ENCODE results near the gene ADAMTS2. TPM values are rescaled to one million over a fixed set of nuclear protein-coding genes. Genes with fewer than 3 reads are reported as not detected.

ADAMTS2 gene
- total RNA-seq, 1 donor from 2014 or later: 18.8 TPM

GRCh38 chr5:179205277-179205676, 140.0 kb downstream of the ADAMTS2 start:
- no peak overlapping the region for H3K27ac ChIP-seq (ENCODE audit: low read depth, low read length)
- H3K4me1 ChIP-seq (ENCODE audit: insufficient read depth, low read length): no peaks in the 10 kb centered on the region
- Mint-ChIP-seq H3K27me3 (ENCODE audit: low read depth, unreplicated experiment) (peaks cover 4% of the 10 kb centered on the region), H3K4me1 (ENCODE audit: low read depth, unreplicated experiment) (peaks cover 9% of the 10 kb centered on the region), H3K4me3 (ENCODE audit: unreplicated experiment) (no peak overlapping the region), H3K27ac (ENCODE audit: unreplicated experiment) (no peak overlapping the region), H3K9me3 (ENCODE audit: unreplicated experiment) (no peaks in the 10 kb centered on the region), H3K36me3 (ENCODE audit: low read depth, unreplicated experiment) (no peaks in the 10 kb centered on the region)
- FAIRE-seq (no peak), DNase-seq (ENCODE audit: low read depth) (no peak)
- no peaks in the 10 kb centered on the region for H3K27me3 ChIP-seq (ENCODE audit: insufficient read depth, low read length)
- H3K36me3 ChIP-seq (ENCODE audit: insufficient read depth, low read length): no peaks in the 10 kb centered on the region
- no peaks in the 10 kb centered on the region for H3K9me3 ChIP-seq (ENCODE audit: insufficient read depth, low read depth, low read length)
- H3K4me3 ChIP-seq (ENCODE audit: insufficient read depth, low read depth, low read length): no peak overlapping the region
- H3K9ac ChIP-seq (ENCODE audit: low read length): no peak overlapping the region
- no peaks in the 10 kb centered on the region for H3K79me2 ChIP-seq (ENCODE audit: insufficient read depth, low read length)
- no peak for TF ChIP-seq EZH2 (IDR thresholded peaks at IDR 0.05; ENCODE audit: insufficient read depth, low read length)
- TF ChIP-seq, protein P1, sequence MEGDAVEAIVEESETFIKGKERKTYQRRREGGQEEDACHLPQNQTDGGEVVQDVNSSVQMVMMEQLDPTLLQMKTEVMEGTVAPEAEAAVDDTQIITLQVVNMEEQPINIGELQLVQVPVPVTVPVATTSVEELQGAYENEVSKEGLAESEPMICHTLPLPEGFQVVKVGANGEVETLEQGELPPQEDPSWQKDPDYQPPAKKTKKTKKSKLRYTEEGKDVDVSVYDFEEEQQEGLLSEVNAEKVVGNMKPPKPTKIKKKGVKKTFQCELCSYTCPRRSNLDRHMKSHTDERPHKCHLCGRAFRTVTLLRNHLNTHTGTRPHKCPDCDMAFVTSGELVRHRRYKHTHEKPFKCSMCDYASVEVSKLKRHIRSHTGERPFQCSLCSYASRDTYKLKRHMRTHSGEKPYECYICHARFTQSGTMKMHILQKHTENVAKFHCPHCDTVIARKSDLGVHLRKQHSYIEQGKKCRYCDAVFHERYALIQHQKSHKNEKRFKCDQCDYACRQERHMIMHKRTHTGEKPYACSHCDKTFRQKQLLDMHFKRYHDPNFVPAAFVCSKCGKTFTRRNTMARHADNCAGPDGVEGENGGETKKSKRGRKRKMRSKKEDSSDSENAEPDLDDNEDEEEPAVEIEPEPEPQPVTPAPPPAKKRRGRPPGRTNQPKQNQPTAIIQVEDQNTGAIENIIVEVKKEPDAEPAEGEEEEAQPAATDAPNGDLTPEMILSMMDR (IDR thresholded peaks at IDR 0.05; ENCODE audit: insufficient read depth, low read depth, low read length): no peak
- no peak overlapping the region for H3K4me2 ChIP-seq (ENCODE audit: low read length)
- no peak overlapping the region for H2AFZ ChIP-seq (ENCODE audit: low read depth, low read length)
- no peaks in the 10 kb centered on the region for H4K20me1 ChIP-seq (ENCODE audit: insufficient read depth, low read length)

DNA sequence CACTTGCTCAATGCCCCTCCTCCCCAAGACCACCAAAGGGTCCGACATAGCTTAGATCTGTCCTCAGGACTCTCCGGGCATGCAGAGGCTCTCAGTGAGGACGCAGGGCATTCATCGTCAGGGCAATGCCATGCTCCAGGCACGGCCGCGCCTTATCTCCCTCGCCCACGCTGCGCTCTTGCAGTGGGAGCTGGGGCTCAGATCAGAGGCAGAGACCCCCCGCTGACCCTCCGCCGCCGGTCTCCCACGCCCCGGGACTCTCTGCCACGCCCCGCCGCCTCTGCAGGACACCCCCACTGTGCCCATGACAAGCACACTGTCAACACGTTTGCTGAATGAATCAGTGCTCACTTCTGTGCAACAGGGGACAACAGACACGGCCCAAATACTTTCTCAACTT, 140.7 kb downstream of the ADAMTS2 start:
- FAIRE-seq (no peak), DNase-seq (ENCODE audit: low read depth) (no peak)
- no peaks in the 10 kb centered on the region for H3K79me2 ChIP-seq (ENCODE audit: insufficient read depth, low read length)
- no peak overlapping the region for H3K27ac ChIP-seq (ENCODE audit: low read depth, low read length)
- no peak overlapping the region for H2AFZ ChIP-seq (ENCODE audit: low read depth, low read length)
- Mint-ChIP-seq H3K27me3 (ENCODE audit: low read depth, unreplicated experiment) (peaks cover 5% of the 10 kb centered on the region), H3K4me3 (ENCODE audit: unreplicated experiment) (no peak overlapping the region), H3K27ac (ENCODE audit: unreplicated experiment) (no peak overlapping the region), H3K9me3 (ENCODE audit: unreplicated experiment) (no peaks in the 10 kb centered on the region), H3K36me3 (ENCODE audit: low read depth, unreplicated experiment) (no peaks in the 10 kb centered on the region), H3K4me1 (ENCODE audit: low read depth, unreplicated experiment) (peaks cover 5% of the 10 kb centered on the region)
- no peak overlapping the region for H3K4me3 ChIP-seq (ENCODE audit: insufficient read depth, low read depth, low read length)
- no peak for TF ChIP-seq EZH2 (IDR thresholded peaks at IDR 0.05; ENCODE audit: insufficient read depth, low read length)
- TF ChIP-seq, protein P1 (IDR thresholded peaks at IDR 0.05; ENCODE audit: insufficient read depth, low read depth, low read length): no peak
- H3K4me2 ChIP-seq (ENCODE audit: low read length): no peak overlapping the region
- H4K20me1 ChIP-seq (ENCODE audit: insufficient read depth, low read length): no peaks in the 10 kb centered on the region
- H3K9ac ChIP-seq (ENCODE audit: low read length): no peak overlapping the region
- no peaks in the 10 kb centered on the region for H3K9me3 ChIP-seq (ENCODE audit: insufficient read depth, low read depth, low read length)
- no peaks in the 10 kb centered on the region for H3K27me3 ChIP-seq (ENCODE audit: insufficient read depth, low read length)
- H3K36me3 ChIP-seq (ENCODE audit: insufficient read depth, low read length): no peaks in the 10 kb centered on the region
- H3K4me1 ChIP-seq (ENCODE audit: insufficient read depth, low read length): no peaks in the 10 kb centered on the region

DNA sequence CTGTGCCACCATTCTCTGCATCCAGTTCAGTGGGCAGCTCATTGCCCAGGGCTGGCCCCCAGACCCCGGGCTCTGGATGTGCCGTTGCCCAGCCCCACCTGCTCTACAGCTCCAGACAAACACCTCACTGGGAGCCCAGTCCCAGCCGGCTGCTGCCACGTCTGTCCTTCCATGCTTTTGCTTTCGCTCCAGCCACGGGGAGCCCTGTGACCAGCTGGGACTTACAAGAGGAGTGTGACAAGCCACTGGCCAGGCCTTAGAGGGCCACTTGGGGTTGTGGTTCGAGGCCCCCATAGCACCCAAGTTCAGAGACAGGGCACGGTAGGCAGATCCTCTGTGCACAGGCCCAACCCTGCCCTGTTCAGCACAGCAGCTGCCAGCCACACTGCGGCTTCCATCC, 142.0 kb downstream of the ADAMTS2 start:
- Mint-ChIP-seq H3K4me1 (ENCODE audit: low read depth, unreplicated experiment) (peaks cover 4% of the 10 kb centered on the region), H3K27ac (ENCODE audit: unreplicated experiment) (no peak overlapping the region)

More for the DNA sequence above, 142.0 kb downstream of the ADAMTS2 start:
- no peak overlapping the region for H3K9ac ChIP-seq (ENCODE audit: low read length)
- H3K4me3 Mint-ChIP-seq (ENCODE audit: unreplicated experiment): no peak overlapping the region
- no peak overlapping the region for H3K27ac ChIP-seq (ENCODE audit: low read depth, low read length)
- H3K9me3 ChIP-seq (ENCODE audit: insufficient read depth, low read depth, low read length): no peaks in the 10 kb centered on the region
- no peak for DNase-seq (ENCODE audit: low read depth)
- H3K4me2 ChIP-seq (ENCODE audit: low read length): no peak overlapping the region
- H3K9me3 Mint-ChIP-seq (ENCODE audit: unreplicated experiment): no peaks in the 10 kb centered on the region
- H3K4me1 ChIP-seq (ENCODE audit: insufficient read depth, low read length): no peaks in the 10 kb centered on the region
- H3K27me3 Mint-ChIP-seq (ENCODE audit: low read depth, unreplicated experiment): peaks cover 5% of the 10 kb centered on the region
- H4K20me1 ChIP-seq (ENCODE audit: insufficient read depth, low read length): no peaks in the 10 kb centered on the region
- no peaks in the 10 kb centered on the region for H3K27me3 ChIP-seq (ENCODE audit: insufficient read depth, low read length)
- no peaks in the 10 kb centered on the region for H3K36me3 ChIP-seq (ENCODE audit: insufficient read depth, low read length)
- no peaks in the 10 kb centered on the region for H3K36me3 Mint-ChIP-seq (ENCODE audit: low read depth, unreplicated experiment)
- no peak overlapping the region for H2AFZ ChIP-seq (ENCODE audit: low read depth, low read length)
- no peak overlapping the region for H3K4me3 ChIP-seq (ENCODE audit: insufficient read depth, low read depth, low read length)
- no peaks in the 10 kb centered on the region for H3K79me2 ChIP-seq (ENCODE audit: insufficient read depth, low read length)
- TF ChIP-seq, protein P1 (IDR thresholded peaks at IDR 0.05; ENCODE audit: insufficient read depth, low read depth, low read length): no peak
- TF ChIP-seq EZH2 (IDR thresholded peaks at IDR 0.05; ENCODE audit: insufficient read depth, low read length): no peak
- no peak for FAIRE-seq

Data from astrocyte (in vitro differentiated cells and primary cell).